Panc1 (cell line): Measurements from ENCODE around the gene INPP1. TPM values are rescaled to one million over a fixed set of nuclear protein-coding genes. Genes with fewer than 3 reads are reported as not detected.

Source experiments
- ATAC-seq: fragments of 200-7000 bp; cut with Tn5 transposase; 2 replicates; pipeline ENCODE4 v1.9.1; 2020; ENCODE audit warnings: mild to moderate bottlenecking, moderate library complexity
- BruUV-seq: library from RNA; stranded (reverse); fragments of 400-500 nt; replicated peaks from 2 replicates; lab custom pipeline; 2021; lab: Mats Ljungman, UMichigan
- CTCF ChIA-PET: fragments of 300-600 bp; sonication (Branson Sonifier 250); formaldehyde crosslinking; loops from one replicate; lab custom pipeline; 2022; ENCODE audit warnings: antibody characterized with exemption; lab: Charles Lee
- POLR2A ChIA-PET: fragments of 300-600 bp; sonication (Branson Sonifier 250); formaldehyde crosslinking; loops from one replicate; lab custom pipeline; 2022; ENCODE audit warnings: antibody characterized with exemption; lab: Charles Lee
- DNase-seq: peaks from one replicate; pipeline ENCODE4 v3.0.0-alpha.2; 2010; ENCODE audit warnings: low read depth, low spot score
- H3K27ac ChIP-seq: 2 replicates; pipeline ENCODE4 v1.5.1; 2011; ENCODE audit warnings: mild to moderate bottlenecking, low read length, inconsistent platforms
- H3K27me3 ChIP-seq: fragments of 200-500 bp; sonication (Bioruptor generic); 2 replicates; pipeline ENCODE4 v1.6.0; 2014; ENCODE audit warnings: low read length, inconsistent platforms; ENCODE audit not compliant: control insufficient read depth, insufficient read depth
- H3K36me3 ChIP-seq: fragments of 200-500 bp; sonication (Bioruptor generic); 2 replicates; pipeline ENCODE4 v1.5.1; 2014; ENCODE audit warnings: inconsistent platforms, mild to moderate bottlenecking, low read length, moderate library complexity; ENCODE audit not compliant: control insufficient read depth, insufficient read depth
- H3K4me1 ChIP-seq: 2 replicates; pipeline ENCODE4 v1.5.1; 2011; ENCODE audit warnings: inconsistent platforms, mild to moderate bottlenecking, low read length, moderate library complexity; ENCODE audit not compliant: control insufficient read depth, insufficient read depth
- H3K4me3 ChIP-seq, 2 experiments: 2 replicates each; pipeline ENCODE4 v1.5.1; 2011 to 2012; ENCODE audit warnings: low read depth in 2 of 2, low read length in 2 of 2, mild to moderate bottlenecking in 2 of 2, inconsistent platforms in 1 of 2, moderate library complexity in 1 of 2
- H3K9me3 ChIP-seq: fragments of 200-500 bp; sonication (Bioruptor generic); 2 replicates; pipeline ENCODE4 v1.5.1; 2014; ENCODE audit warnings: low read depth, mild to moderate bottlenecking, inconsistent platforms, low read length, moderate library complexity; ENCODE audit not compliant: control insufficient read depth, insufficient read depth
- CTCF ChIP-seq: fragments of 450-650 bp; IDR thresholded peaks from 2 replicates; pipeline ENCODE4 v1.5.1; 2017; ENCODE audit warnings: mild to moderate bottlenecking
- POLR2AphosphoS5 ChIP-seq: IDR thresholded peaks from 2 replicates; pipeline ENCODE4 v1.6.1; 2012; ENCODE audit warnings: mild to moderate bottlenecking, low read depth, low read length, moderate library complexity
- SIN3A ChIP-seq: IDR thresholded peaks from 2 replicates; pipeline ENCODE4 v1.6.1; 2012; ENCODE audit warnings: low read depth, mild to moderate bottlenecking, low read length, moderate library complexity, borderline replicate concordance; ENCODE audit not compliant: insufficient read depth
- TCF7L2 ChIP-seq: IDR thresholded peaks from 2 replicates; pipeline ENCODE4 v1.6.1; 2011; ENCODE audit warnings: mild to moderate bottlenecking, low read depth, low read length, inconsistent platforms
- in situ Hi-C: cut with HindIII; loops from 2 replicates; pipeline ENCODE4 v1.10.0; 2016; ENCODE audit warnings: low sequenced_read_pairs, low pct_unique_long_range_greater_than_20kb
- intact Hi-C: fragments of 100-400 bp; cut with micrococcal nuclease; formaldehyde crosslinking; loops from one replicate; pipeline ENCODE4 v1.10.0; 2022; ENCODE audit not compliant: unreplicated experiment
- total RNA-seq: library from RNA; stranded (reverse); gene quantifications from one replicate; pipeline ENCODE4 v1.2.1, GENCODE V29; 2021; ENCODE audit not compliant: unreplicated experiment
- TF ChIP-seq, protein P1 (sequence below), 2 experiments: IDR thresholded peaks; 2 replicates each; pipeline ENCODE4 v1.6.1; 2011 to 2012; ENCODE audit warnings: low read depth in 2 of 2, control low read depth in 1 of 2, low read length in 1 of 2, mild to moderate bottlenecking in 1 of 2, moderate library complexity in 1 of 2; ENCODE audit not compliant: insufficient read depth in 1 of 2

Gene INPP1
- total RNA-seq, 1 experiment from 2014 or later: 10.8 TPM

DNA sequence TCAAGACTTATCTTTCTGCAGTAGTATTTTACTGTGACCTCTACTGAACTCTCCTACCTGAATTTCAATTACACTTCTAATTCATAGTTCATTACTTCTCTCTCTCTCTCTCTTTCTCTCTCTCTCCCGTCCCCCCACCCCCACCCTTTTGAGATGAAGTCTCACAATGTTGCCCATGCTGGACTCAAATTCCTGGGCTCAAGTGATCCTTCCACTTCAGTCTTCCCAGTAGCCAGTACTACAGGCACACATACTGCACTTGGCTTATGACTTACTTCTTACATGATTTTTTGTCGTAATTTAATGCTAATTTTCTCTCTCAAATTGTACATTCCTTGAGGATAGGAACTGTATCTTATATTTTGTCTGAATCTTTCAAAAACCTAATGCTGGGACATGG lies 17.8 kb upstream of the INPP1 start:
- H3K27ac ChIP-seq: no peak overlapping the region
- peaks cover 2% of the 10 kb centered on the region; the same call in 1 of the 2 replicates for H3K27me3 ChIP-seq
- no peaks in the 10 kb centered on the region for H3K36me3 ChIP-seq
- intact Hi-C loops: no loop called here
- TF ChIP-seq SIN3A: no peak
- TF ChIP-seq, protein P1, sequence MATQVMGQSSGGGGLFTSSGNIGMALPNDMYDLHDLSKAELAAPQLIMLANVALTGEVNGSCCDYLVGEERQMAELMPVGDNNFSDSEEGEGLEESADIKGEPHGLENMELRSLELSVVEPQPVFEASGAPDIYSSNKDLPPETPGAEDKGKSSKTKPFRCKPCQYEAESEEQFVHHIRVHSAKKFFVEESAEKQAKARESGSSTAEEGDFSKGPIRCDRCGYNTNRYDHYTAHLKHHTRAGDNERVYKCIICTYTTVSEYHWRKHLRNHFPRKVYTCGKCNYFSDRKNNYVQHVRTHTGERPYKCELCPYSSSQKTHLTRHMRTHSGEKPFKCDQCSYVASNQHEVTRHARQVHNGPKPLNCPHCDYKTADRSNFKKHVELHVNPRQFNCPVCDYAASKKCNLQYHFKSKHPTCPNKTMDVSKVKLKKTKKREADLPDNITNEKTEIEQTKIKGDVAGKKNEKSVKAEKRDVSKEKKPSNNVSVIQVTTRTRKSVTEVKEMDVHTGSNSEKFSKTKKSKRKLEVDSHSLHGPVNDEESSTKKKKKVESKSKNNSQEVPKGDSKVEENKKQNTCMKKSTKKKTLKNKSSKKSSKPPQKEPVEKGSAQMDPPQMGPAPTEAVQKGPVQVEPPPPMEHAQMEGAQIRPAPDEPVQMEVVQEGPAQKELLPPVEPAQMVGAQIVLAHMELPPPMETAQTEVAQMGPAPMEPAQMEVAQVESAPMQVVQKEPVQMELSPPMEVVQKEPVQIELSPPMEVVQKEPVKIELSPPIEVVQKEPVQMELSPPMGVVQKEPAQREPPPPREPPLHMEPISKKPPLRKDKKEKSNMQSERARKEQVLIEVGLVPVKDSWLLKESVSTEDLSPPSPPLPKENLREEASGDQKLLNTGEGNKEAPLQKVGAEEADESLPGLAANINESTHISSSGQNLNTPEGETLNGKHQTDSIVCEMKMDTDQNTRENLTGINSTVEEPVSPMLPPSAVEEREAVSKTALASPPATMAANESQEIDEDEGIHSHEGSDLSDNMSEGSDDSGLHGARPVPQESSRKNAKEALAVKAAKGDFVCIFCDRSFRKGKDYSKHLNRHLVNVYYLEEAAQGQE (IDR thresholded peaks at IDR 0.05; ENCODE audit: insufficient read depth in 1 of 2, low read depth in 2 of 2, low read length in 1 of 2): no peak
- no peak for TF ChIP-seq TCF7L2
- no peak for TF ChIP-seq CTCF
- TF ChIP-seq POLR2AphosphoS5: no peak
- H3K4me1 ChIP-seq: peaks cover 2% of the 10 kb centered on the region; the same call in 1 of the 2 replicates
- H3K4me3 ChIP-seq: no peak overlapping the region
- ATAC-seq (no peak), DNase-seq (no peak)
- H3K9me3 ChIP-seq: no peaks in the 10 kb centered on the region
- in situ Hi-C loops: no loop called here
- no TSS peak for BruUV-seq
- CTCF ChIA-PET: no interaction called here
- POLR2A ChIA-PET: no interaction called here

DNA sequence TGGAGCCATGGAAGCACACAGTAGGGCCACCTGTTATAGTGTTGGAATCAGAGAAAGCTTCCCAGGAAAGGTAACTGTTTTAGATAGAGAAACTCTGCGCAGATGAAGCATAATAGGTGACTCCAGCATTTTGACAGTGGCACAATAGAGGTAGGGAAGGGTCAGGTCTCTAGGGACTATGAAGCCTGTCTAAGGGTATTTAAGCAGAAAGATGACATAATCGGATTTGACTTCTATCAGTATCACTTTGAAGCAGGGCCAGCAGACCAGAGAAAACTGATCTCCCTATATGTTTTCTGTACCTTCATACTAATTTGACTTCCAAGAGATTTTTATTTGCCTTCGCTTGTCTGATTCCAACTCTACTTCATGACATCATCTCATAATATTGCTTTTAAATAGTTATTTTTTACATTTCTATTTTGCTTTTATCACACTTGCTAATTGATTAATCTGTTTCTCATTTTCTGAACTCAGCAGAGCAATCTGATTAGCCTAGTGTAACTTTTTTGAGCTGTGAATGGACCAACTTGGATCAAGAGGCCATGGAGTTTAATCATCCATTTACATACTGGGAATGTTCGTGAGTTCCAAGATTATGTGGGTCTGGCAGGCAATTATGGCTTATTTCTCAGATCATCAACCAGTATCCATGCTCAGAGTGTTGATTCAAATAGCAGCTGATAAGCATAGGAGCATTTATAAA lies 15.4 kb upstream of the INPP1 start:
- Histone ChIP-seq H3K27me3 (peaks cover 2% of the 10 kb centered on the region; the same call in 1 of the 2 replicates), H3K4me3 (no peak overlapping the region), H3K4me1 (no peaks in the 10 kb centered on the region), H3K27ac (no peak overlapping the region), H3K36me3 (no peaks in the 10 kb centered on the region), H3K9me3 (no peaks in the 10 kb centered on the region)
- BruUV-seq: no TSS peak
- intact Hi-C loops (no loop called here), in situ Hi-C loops (no loop called here)
- ChIA-PET CTCF (no interaction called here), POLR2A (no interaction called here)
- ATAC-seq: no peak
- TF ChIP-seq, protein P1 (IDR thresholded peaks at IDR 0.05; ENCODE audit: insufficient read depth in 1 of 2, low read depth in 2 of 2, low read length in 1 of 2): no peak
- TF ChIP-seq TCF7L2 (no peak), POLR2AphosphoS5 (no peak), SIN3A (no peak), CTCF (no peak)
- no peak for DNase-seq
